CD4-positive, alpha-beta T cell treated with Interleukin-6 for 4 hours (primary cell): ENCODE data around the gene STK4.
A peak's percentile ranks its signal among the peaks of the same experiment; 100 is the strongest.

Experiments used
- DNase-seq: peaks from one replicate; pipeline ENCODE4 v3.0.0-alpha.2; 2020; ENCODE audit warnings: mixed read lengths

Gene STK4

DNA sequence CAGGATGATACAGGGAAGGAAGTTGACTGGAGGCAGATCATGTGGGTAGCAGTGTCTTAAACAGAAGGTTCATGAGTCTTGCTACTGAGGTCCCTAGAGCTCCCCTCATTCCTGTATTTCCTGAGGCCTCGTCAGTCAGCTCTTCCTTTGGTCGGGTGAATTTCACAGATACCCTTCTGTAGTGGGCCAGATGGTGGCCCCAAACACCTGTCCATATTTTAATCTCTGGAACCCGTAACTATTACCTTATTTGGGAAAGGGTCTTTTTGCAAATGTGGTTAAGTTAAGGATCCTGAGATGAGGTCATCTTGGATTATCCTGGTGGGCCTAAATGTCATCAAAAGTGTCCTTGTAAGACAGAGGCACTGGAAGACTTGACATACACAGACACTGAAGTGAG lies 125.1 kb downstream of the STK4 start:
- no peak for DNase-seq

DNA sequence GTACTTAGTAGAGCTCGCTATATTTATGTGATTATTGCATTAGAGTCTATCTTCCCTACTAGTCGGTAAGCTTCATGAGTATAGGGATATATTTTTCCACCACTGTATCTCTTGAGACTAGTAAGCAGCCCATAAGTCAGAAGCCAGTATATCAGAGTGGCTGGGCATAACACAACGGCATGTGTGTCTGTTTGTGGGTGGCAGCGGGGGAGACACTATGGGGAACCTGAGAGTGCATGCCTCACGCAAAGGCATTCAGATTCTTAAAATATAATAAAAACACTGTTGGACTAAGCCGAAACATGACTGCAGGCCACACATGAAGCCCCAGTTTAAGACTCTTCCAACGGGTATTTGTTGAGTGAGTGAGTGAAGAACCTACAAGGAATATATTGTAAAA lies 126.6 kb downstream of the STK4 start:
- no peak for DNase-seq

DNA sequence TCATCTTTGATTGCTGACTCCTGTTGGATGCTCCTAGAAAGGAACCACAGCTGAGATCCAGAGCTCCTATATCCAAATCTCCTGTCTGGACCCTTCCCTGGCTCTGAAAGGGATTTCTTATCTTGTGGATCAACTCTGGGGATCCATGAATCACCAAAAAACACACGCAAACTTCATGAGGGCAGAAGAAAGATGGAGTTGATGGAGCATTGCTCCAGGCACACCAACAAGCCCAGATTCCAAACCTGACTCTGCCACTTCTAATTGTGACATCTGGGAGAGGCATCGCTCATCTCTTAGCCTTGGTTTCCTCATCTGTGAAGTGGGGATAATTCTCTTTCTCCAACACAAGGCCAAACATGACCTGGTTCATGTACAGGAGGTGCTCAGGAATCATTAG lies 127.9 kb downstream of the STK4 start:
- DNase-seq = no peak

DNA sequence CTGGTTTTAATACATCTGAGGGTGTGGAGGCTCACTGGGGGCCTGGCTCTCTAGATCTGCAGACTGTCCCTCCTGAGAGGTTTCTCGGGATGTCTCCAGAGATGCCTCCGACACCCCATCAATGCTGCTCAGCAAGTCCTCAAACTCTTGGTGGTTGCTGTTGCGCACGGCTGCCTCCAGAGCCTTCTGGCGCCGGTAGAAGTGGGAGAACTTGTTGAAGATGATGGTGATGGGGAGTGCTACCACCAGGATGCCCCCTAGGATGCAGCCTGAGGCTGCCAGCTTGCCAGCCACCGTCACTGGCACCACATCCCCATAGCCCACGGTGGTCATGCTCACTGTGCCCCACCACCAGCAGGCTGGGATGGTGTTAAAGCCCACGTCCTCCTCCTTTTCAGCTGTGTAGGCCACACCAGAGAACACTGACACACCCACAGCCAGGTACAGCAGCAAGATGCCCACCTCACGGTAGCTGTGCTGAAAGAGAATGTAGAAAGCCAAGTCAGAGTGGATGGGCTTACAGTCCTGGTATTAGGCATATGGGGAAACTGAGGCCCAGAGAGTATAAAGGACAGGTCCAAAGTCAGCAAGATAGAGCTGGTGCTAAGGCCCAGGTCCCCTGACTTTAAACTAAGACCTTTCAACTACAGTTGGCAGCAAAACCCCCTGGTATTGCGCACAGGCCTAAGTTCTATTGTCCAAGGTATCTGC lies 128.7 kb downstream of the STK4 start:
- no peak for DNase-seq

DNA sequence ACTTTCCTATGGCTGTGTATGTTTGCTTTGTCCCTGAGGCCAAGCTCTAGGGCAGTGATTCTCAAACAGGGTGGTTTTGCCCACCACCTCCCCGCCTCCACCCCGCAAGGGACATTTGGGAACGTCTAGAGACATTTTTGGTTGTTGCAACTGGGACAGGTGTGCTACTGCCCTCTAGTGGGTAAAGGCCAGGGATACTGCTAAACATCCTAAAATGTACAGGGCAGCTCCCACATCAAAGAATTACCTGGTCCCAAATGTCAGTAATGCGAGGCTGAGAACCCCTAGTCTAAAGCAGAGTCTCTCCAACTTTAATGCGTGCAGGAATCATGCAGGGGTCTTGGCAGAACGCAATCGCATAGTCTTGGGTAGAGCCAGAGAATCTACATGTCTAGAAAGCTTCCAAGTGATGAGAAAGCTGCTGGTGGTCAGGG lies 129.5 kb downstream of the STK4 start:
- DNase-seq = peak; percentile 75

DNA sequence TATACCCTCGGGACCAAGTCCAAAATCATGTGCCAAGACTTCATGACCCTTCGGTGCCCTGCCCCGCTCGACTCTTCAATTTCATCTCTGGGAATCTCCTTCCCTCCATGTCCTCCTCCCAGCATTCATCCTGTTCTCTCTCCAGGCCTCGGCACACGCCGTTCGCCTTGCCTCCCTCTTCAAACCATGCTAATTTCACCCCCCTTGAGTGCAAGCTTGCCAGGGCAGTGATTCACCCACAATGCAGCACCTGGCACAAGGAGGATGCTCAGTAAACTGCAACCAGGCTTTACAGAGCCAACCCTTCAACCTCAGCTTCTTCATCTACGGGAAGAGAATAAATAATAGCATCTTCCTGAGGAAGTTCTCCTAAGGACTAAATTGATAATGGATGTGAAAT lies 130.5 kb downstream of the STK4 start:
- DNase-seq = no peak

DNA sequence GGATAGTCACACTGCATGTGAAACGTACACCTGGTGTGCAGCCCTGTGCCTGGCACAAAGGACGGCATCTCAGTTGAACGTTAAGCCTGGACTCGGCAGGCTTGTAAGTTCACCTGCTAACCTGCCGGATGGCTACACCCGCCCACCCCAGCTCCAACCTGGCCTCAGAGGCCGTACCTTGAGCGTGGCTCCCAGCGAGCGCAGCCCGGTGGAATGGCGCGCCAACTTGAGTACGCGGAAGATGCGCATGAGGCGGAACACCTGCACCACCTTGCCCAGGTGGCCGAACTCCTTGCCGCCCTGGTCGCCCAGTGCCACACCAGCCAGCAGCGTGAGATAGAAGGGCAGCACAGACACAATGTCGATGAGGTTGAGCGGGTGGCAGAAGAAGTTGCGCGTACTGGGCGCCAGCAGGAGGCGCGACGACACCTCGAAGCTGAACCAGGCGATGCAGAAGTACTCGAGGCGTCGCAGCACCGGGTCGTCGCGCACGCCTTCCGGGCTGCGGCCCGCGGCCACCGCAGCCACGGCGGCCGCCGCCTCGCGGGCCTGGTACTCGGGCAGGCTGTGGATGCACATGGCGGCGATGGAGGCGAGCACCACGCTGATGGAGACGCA lies 131.3 kb downstream of the STK4 start:
- peak; percentile 47 for DNase-seq

DNA sequence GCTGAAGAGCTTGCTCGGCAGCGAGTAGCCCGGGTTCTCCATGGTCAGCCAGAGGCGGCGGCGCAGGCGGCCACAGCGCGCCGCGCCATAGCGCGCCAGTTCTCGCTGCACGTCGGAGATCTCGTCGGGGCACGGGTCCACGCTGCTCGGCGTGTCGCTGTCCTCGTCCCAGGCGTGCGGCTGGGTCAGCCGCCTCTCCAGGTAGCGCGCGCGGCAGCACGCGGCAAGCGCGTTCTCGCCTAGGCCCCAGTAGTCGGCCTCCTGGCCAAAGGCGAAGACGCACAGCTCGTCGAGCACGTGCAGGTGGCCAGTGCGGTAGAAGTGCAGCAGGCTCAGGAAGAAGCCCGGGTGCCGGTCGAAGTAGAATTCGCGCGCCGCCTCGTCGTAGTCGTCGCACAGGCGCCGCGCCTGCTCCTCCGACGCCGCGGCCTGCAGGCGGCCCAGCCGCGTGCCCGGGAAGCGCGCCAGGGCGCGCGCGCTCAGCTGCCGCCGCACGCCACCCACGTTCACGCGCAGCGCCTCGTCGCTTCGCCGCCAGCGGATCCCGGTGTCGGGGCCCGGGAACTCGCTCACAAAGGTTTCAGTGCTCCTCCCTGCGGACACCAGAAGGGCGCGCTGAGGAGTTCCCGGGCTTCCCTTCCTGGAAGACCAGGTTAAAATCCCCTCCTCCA lies 131.9 kb downstream of the STK4 start:
- peak; percentile 8 for DNase-seq

DNA sequence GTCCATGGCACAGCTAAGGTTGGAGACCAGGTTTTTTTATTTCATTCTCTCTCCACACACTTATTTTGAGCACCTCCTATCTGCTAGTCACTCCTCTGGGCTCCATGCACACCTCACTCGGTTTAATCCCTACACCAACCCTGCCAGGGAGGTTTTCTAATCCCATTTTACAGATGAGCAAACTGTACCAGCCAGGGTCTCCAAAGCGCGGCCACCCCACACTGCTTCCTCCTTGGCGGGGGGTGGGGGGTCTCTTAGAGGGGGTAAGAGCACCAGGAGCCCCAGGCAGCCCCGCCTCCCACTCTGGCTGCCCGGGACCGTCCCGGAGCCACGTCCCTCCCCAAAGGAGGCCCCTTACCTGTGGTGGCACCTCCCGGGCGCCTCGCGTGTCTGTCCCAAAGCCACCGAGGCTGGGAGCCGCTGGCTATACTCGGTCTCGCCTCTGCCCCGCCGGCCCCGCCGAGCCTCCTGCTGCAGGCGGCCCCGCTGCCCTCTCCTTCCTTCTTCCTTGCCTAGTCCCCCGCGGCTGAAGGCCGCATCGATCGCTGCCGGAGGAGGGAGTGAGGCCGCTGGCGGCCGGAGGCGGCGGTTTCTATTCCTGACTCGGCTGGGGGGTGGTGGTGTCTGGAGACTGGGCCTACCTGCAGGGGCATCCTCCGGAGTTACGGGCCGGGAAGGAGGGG lies 134.4 kb downstream of the STK4 start, which contains the start of gene KCNS1:
Gene KCNS1 (minus strand): TSS at position 565 of the 683 bp plus-strand sequence. CDS start 1,891 bp downstream, outside the sequence.
- DNase-seq = no peak

DNA sequence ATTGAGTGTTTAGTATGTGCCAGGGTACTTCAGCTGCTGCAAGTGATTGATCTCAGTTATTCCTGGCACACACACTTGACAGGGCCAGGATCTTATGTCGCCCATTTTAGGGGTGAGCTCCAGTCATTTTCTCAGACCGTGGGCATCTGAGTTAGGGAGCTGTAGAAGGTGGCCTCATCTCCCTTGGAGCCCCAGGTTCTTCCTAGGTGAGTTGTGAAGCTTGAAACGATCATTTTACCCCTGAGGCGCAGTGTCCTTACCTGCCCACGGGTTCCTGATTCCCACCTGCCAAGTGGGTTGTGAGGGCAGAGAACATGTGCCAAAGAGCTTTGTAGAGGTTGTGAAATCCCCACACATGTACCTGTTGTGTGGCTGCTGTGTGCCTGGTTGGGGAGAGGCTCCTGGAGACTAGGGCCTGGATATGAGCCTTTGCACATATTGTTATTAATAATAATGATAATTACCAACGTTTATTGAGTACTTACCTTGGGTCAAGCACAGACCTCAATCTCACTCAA lies 135.1 kb downstream of the STK4 start:
- DNase-seq = no peak

DNA sequence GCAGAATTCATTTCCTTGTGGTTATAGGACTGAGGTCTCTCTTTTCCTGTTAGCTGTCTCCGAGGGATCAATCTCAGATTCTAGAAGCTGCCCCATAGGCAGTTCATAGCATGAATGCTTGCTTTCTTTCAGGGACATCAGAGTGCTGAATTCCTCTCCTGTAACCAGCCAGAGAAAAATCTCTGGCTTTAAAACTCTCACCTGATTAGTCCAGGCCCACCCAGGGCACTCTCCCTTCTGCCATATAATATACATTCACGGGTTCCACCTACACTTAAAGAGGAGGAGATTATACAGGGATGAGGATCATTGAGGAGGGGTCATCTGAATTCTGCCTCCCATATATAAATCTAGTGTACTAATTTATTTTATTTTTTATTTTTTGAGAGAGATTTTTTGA lies 136.8 kb downstream of the STK4 start:
- no peak for DNase-seq

DNA sequence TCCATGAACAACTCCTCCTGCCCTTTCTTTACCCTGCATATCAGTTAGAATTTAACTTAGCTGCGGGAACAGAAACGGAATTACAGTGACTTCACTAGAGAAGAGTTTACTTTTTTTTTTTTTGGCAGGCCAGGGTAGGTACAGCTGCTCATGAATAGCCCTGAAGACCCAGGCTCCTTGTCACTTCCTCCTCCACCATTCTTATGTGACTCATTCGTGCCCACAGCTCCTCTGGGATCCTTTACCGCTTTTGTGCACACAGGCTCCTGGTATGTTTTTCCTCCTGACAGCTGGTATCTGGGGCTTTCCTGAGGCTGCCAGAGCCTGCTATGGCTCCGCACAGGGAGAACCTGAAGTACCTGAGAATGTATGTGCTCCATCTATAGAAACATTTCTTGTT lies 138.5 kb downstream of the STK4 start:
- no peak for DNase-seq

DNA sequence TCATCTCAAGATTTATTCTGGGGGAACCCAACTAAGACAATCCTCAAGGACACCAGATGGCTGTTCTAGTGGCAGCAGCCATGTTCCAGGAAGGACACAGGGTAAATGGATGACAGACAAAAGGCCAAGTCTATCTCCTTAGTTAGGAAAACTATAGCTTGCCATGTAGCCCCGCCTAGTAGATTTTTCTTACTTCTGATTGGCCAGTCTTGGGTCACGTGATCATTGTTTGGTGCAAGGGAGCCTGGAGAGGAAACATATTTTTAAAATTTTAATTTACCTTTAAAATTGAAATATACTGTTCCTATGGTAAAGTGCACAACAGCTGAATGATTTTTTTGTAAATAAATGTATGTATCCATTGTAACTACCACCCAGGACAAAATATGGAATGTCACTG lies 139.0 kb downstream of the STK4 start:
- DNase-seq = no peak

DNA sequence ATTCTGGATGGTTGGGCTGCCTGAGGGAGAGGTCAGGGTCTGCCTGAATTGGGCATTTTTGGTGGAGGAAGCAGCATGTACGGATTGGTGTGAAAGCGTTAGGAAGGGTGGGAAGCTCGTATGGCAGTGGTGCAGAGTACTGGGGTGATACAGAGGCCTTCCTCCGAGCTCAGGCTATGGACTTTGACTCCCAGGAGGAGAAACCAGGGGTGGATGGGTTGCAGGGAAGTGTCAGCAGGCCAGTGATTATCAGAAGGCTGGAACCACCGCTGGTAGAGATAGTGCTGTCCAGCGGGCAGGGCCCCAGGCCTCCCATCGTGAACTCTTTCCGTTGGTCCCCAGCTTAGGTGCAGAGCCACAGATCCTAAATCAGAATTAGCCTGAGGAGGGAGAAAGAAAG lies 143.3 kb downstream of the STK4 start:
- no peak for DNase-seq

DNA sequence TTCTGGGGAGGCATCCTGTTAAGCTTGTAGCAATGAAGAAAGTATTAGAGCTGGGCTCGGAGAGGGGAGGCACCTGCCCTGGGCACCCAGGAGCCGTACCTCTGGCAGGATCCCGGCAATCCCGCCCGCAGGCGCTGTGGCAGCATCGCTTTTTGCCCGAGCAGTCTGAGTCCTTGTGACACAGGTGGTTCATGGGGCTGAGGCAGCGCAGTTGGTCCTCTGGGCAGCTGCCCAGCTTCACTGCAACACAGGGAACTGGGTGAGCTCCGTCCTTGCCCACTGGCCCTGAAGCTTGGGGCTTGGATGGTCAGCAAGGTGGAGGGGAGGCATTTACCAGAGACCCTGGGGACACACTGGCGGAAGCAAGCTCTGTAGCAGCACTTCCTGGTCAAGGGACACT lies 144.0 kb downstream of the STK4 start:
- no peak for DNase-seq

DNA sequence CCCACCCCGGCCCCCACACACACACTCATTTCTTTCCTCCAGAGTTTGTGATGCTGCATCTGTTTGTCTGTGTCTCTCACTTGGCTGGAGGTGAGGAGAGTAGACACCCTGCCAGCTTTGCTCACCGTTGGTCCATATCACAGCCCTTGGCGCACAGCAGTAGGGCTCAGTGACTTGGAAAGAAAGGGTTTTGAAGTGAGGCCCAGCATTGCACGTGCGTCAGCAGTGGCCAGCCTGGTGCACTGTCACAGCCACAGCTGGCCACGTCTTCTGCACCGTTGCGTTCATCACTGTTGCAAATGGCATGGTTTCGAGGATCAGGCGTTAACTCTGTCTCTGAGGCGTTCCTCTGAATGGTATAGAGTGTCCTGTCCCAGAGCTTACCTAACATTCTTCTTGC lies 145.0 kb downstream of the STK4 start:
- DNase-seq = no peak

DNA sequence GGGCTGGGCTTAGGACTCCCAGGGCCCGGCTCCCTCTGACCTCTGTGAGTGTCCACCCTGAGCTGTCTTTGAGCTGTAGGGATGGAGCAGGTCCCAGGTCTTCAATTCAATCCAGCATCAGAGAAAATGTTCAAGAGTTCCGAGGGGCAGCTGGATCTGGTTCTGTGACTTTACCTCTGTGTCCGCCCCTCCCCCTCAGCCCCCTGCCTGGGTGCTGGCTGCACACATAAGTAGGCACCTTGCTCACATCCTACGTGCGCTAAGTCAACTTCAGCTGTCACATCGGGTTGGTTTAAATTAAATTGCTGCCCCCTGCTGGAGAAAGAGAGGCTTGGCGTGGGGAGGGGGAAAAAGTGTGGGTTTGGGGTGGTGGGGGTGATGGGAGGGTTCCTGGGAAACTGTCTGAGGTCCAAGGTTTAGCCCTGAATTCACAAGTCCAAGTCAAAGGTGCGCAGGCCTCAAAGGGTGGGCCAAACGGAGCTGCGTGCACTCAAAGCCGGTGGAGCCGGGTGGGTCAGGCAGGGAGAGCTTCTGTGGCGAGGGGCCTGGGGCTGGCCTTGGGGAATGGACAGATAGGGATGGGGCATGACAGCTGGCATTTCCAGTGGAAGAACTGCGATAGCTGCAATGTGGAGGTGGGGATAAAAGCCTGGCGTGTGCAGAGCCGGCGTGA lies 145.6 kb downstream of the STK4 start:
- DNase-seq = peak; percentile 13

DNA sequence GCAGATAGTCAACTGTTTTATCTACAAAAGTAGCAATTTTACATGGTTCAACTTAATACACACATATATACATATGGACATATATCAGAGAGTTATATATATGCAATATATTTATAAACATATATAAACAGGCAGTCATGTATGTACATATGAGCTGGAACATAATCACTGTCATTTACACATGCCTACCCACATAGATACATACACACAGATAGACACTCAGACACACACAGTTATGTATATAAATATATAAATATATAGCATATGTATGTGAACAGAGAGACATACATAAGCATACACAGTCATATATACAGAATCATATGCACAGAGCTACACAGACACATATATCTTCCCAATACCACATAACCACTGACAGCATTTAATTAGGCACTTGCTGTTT lies 146.4 kb downstream of the STK4 start:
- DNase-seq = no peak

DNA sequence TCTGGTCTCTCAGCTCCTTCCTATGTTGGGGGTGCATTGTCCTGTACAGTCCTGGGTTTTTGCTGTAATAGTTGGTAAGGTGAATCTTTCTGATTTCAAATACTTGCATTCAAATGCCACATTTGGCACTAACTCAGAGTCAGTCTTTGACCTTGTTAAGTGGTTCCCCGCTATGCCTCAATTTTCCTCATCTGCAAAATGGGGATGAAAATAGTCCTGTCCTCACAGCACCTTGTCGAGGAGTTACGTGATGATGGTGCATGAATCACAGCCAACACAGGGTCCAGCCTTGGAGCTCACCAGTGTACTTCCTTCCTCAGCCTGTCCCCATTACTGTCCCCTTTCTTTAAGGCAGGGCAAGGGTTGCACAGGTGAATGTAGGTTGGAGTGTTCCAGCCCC lies 147.6 kb downstream of the STK4 start:
- no peak for DNase-seq

DNA sequence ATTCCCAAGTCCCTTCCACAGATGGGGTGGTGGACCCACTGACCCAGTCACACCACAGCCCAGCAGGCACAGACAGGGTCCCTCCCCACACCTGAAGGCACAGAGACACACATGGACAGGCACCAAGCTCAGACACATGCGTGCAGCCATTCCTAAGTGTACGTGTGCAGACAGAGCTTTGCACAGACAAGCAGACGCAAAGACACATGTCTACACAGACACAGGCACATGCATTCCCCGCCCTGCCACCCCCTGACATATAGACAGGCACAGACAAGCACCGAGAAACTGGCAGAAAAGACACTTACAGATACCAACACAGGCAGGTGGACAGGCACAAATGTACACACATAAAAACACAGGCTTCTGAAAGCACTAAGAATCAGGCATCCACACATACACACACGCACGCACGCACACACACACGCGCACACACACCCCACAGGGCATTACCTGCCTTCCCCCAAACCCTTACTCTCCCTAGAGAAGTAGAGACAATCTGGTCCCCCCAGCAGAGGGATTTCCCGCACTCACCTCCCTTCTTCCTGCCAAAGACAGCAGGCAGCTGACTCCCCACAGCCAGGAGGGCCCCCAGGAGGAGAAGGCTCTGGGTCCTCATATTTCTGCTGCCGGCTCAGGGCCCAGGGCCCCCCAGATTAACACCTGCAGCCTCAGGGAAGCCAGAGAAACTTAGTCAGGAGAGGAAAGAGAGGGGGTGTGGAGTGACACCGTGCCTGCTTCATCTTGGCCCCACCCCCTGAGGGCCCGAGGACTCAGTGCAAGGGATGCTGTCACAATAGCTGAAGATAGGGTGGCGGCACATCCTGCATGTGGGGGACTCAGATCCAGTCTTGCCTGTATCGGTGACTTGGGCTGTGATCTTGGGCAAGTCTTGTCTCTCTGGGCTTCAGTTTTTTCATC lies 148.4 kb downstream of the STK4 start, which contains the start of gene WFDC5:
Gene WFDC5 (minus strand): TSS at position 710 of the 921 bp plus-strand sequence. CDS start 91 bp downstream, at position 619.
- peak; percentile 14 for DNase-seq

DNA sequence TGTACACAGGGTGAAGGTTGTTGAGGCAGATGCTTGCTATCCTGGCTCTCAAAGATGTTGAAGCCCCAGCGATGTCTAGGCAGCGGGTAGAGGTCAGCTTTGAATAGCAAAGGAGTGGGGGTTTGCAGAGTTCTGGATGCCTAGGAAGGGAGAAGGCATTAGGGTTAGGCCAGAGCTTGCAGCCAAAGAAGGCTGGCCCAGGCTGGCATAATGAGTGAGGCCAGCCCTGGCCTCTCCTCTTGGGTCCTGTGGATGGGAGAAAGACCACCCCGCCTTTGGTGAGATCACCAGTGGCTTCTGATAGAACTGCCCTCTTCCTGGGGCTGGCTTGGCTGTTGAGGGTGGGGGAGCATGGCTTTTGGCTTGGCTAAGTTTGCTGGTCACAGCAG lies 149.1 kb downstream of the STK4 start:
- no peak for DNase-seq

DNA sequence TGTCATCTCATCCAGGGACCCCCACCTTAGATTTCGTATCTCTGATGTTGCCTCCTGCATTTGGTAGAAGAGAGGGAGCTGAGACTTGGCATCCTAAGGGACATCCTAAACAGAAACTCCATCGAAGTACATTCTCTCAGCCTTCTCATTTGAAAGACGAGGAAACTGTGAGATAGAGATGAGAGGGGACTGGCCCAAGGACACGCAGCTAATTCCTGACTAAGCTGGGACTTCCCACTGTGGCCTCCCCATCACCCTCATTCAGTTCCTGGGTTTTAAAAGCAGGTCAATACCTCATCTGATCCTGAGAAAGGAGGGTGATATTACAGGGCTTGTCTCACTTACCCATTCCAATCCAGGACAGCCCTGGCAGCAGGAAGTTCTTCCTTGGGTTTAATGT lies 149.5 kb downstream of the STK4 start:
- no peak for DNase-seq
